Esophagus squamous epithelium (tissue), 5 donors: ENCODE results near the gene GPRC5A. TPM values are rescaled to one million over a fixed set of nuclear protein-coding genes. Genes with fewer than 3 reads are reported as not detected.
"Not testable (repeated sequence)": the region's sequence is repeated elsewhere in the genome, so short reads cannot be mapped to it uniquely, and the experiment has no call there.

Experiments used
- DNase-seq: peaks from one replicate; lab custom pipeline; 2025; lab: John Stamatoyannopoulos, UW
- H3K27ac ChIP-seq, 4 donors: fragments of 200-600 bp; sonication (generic); one replicate each; pipeline ENCODE4 v1.5.1; 2016 to 2019; ENCODE audit warnings: mild to moderate bottlenecking in 1 of 4
- H3K27me3 ChIP-seq, 4 donors: fragments of 200-600 bp; sonication (generic); 1 replicate in 3 of 4; 2 replicates in 1 of 4; pipeline versions ENCODE4 v1.5.1 to v1.6.0; 2017 to 2021; ENCODE audit warnings: antibody characterized with exemption in 1 of 4
- H3K36me3 ChIP-seq, 3 donors: fragments of 200-600 bp; sonication (generic); one replicate each; pipeline ENCODE4 v1.5.1; 2016 to 2019
- H3K4me1 ChIP-seq, 3 donors: fragments of 200-600 bp; sonication (generic); one replicate each; pipeline ENCODE4 v1.5.1; 2017 to 2019
- H3K4me3 ChIP-seq, 4 donors: fragments of 200-600 bp; sonication (generic); 1 replicate in 3 of 4; 2 replicates in 1 of 4; pipeline ENCODE4 v1.5.1; 2016 to 2019; ENCODE audit warnings: mild to moderate bottlenecking in 2 of 4, moderate library complexity in 1 of 4
- H3K9me3 ChIP-seq, 3 donors: fragments of 200-600 bp; sonication (generic); one replicate each; pipeline ENCODE4 v1.5.1; 2016 to 2019
- CTCF ChIP-seq, 6 experiments: fragments of 450-650 bp in 4 of 6; fragments of 200-600 bp in 2 of 6; sonication (generic) in 2 of 6; IDR thresholded peaks; one replicate each; pipeline ENCODE4 v1.5.1; 2016 to 2019; ENCODE audit warnings: antibody characterized with exemption in 6 of 6, mild to moderate bottlenecking in 4 of 6, moderate library complexity in 4 of 6
- POLR2A ChIP-seq, 4 donors: fragments of 450-650 bp; IDR thresholded peaks; one replicate each; pipeline ENCODE4 v1.6.1; 2017; ENCODE audit warnings: antibody characterized with exemption in 4 of 4, mild to moderate bottlenecking in 4 of 4, moderate library complexity in 3 of 4
- WGBS, 2 donors: methylation state at CpG; one replicate each; pipeline ENCODE4 v1.1.5; 2018; 5-methylcytosine and 5-hydroxymethylcytosine counted together
- intact Hi-C: fragments of 100-400 bp; cut with DNase I; formaldehyde crosslinking; loops from one replicate; pipeline ENCODE4 v1.15.0; 2022
- total RNA-seq, 4 donors: library from RNA; depleted of rRNA; stranded (reverse); fragments of >200 nt; gene quantifications; one replicate each; pipeline ENCODE4 v1.1.0, GENCODE V29; 2016
- donor health status: DM: yes; HTN: yes; CAD: no.

Gene GPRC5A
- total RNA-seq, 4 donors from 2014 or later: 3.9 to 18.5 (median 8.5) TPM

- no peaks in the 10 kb centered on the region for H3K36me3 ChIP-seq
- no peak for DNase-seq
- WGBS, 2 donors: 36 to 37% methylated on average over 6 to 10 of the region's 10 CpGs
- peaks cover 0 to 10% (median 0%) of the 10 kb centered on the region in 4 donors for H3K27me3 ChIP-seq
- H3K27ac ChIP-seq: peak overlapping the region; percentile 60 to 81 (median 66)
- H3K4me1 ChIP-seq: peaks cover 0 to 27% (median 11%) of the 10 kb centered on the region in 3 donors
- H3K9me3 ChIP-seq: no peaks in the 10 kb centered on the region
- TF ChIP-seq CTCF (IDR thresholded peaks at IDR 0.05) (no peak), POLR2A (IDR thresholded peaks at IDR 0.05) (no peak)
- no peak overlapping the region for H3K4me3 ChIP-seq
- intact Hi-C loops: no loop called here
Observed at GRCh38 chr12:12872139-12872933, 19.0 kb upstream of the GPRC5A start.

GRCh38 chr12:12872934-12873275 lies 18.5 kb upstream of the GPRC5A start:
- Histone ChIP-seq H3K36me3 (no peaks in the 10 kb centered on the region), H3K27me3 (peaks cover 0 to 8% (median 0%) of the 10 kb centered on the region in 4 donors), H3K4me3 (no peak overlapping the region), H3K27ac (peak overlapping the region; percentile 60 to 81 (median 66)), H3K9me3 (no peaks in the 10 kb centered on the region), H3K4me1 (peaks cover 0 to 32% (median 13%) of the 10 kb centered on the region in 3 donors)
- no peak for DNase-seq
- TF ChIP-seq CTCF (IDR thresholded peaks at IDR 0.05): no peak
- TF ChIP-seq POLR2A (IDR thresholded peaks at IDR 0.05): no peak
- intact Hi-C loops: no loop called here
- 53 to 77% methylated on average over 2 of the region's 2 CpGs for WGBS, 2 donors

- TF ChIP-seq CTCF (IDR thresholded peaks at IDR 0.05): no peak
- TF ChIP-seq POLR2A (IDR thresholded peaks at IDR 0.05): no peak
- Histone ChIP-seq H3K27ac (no peak overlapping the region), H3K9me3 (no peaks in the 10 kb centered on the region), H3K36me3 (no peaks in the 10 kb centered on the region), H3K4me3 (no peak overlapping the region), H3K4me1 (peaks cover 0 to 36% (median 13%) of the 10 kb centered on the region in 3 donors), H3K27me3 (peaks cover 0 to 6% (median 0%) of the 10 kb centered on the region in 4 donors)
- intact Hi-C loops: no loop called here
- DNase-seq: no peak
- WGBS, 2 donors: 93% methylated on average over 1 of the region's 1 CpG; no CpG with 5 or more reads in 1 of the 2 donors
Observed at GRCh38 chr12:12874029-12874428, 17.3 kb upstream of the GPRC5A start.

- H3K4me3 ChIP-seq, H3K27me3 ChIP-seq, H3K27ac ChIP-seq, H3K9me3 ChIP-seq, intact Hi-C loops, H3K36me3 ChIP-seq, DNase-seq: not testable (repeated sequence)
- 80 to 100% methylated on average over 1 to 2 of the region's 10 CpGs for WGBS, 2 donors
- peaks cover 0 to 36% (median 13%) of the 10 kb centered on the region in 3 donors for H3K4me1 ChIP-seq
Observed at GRCh38 chr12:12875301-12875700, 16.1 kb upstream of the GPRC5A start.

GRCh38 chr12:12877153-12877768 lies 14.1 kb upstream of the GPRC5A start:
- no peak for TF ChIP-seq CTCF (IDR thresholded peaks at IDR 0.05)
- no peak for TF ChIP-seq POLR2A (IDR thresholded peaks at IDR 0.05)
- H3K4me3 ChIP-seq: no peak overlapping the region
- H3K36me3 ChIP-seq: no peaks in the 10 kb centered on the region
- peaks cover 0 to 4% (median 0%) of the 10 kb centered on the region in 4 donors for H3K27me3 ChIP-seq
- H3K4me1 ChIP-seq: peaks cover 0 to 40% (median 10%) of the 10 kb centered on the region in 3 donors
- intact Hi-C loops: no loop called here
- H3K27ac ChIP-seq: no peak overlapping the region
- DNase-seq: no peak
- 58 to 80% methylated on average over 5 of the region's 5 CpGs for WGBS, 2 donors
- no peaks in the 10 kb centered on the region for H3K9me3 ChIP-seq
